Neural crest cell (in vitro differentiated cells): ENCODE results near the gene INPP4B. TPM values are rescaled to one million over a fixed set of nuclear protein-coding genes. Genes with fewer than 3 reads are reported as not detected.
A peak's percentile ranks its signal among the peaks of the same experiment; 100 is the strongest.

Source experiments
- DNase-seq: peaks from one replicate; pipeline ENCODE4 v3.0.0; 2021; ENCODE audit warnings: low read depth, mixed read lengths, low spot score
- H3K27ac Mint-ChIP-seq: one replicate; pipeline ENCODE4 v1.8.0; 2021; ENCODE audit warnings: mild to moderate bottlenecking, mixed read lengths; ENCODE audit not compliant: unreplicated experiment
- H3K27me3 Mint-ChIP-seq: 2 replicates; pipeline ENCODE4 v1.8.0; 2021; ENCODE audit warnings: low read depth, mild to moderate bottlenecking, mixed read lengths
- H3K36me3 Mint-ChIP-seq: 2 replicates; pipeline ENCODE4 v1.8.0; 2021; ENCODE audit warnings: low read depth, mild to moderate bottlenecking, mixed read lengths
- H3K4me1 Mint-ChIP-seq: 2 replicates; pipeline ENCODE4 v1.8.0; 2021; ENCODE audit warnings: mixed read lengths
- H3K4me3 Mint-ChIP-seq: one replicate; pipeline ENCODE4 v1.8.0; 2021; ENCODE audit warnings: mild to moderate bottlenecking, mixed read lengths
- H3K9me3 Mint-ChIP-seq: 2 replicates; pipeline ENCODE4 v1.8.0; 2021; ENCODE audit warnings: mixed read lengths
- total RNA-seq: library from RNA; stranded (reverse); gene quantifications from 2 replicates; pipeline ENCODE4 v1.2.1, GENCODE V29; 2021
- TF ChIP-seq, protein P1 (sequence below): fragments of 200-600 bp; sonication (generic); conservative IDR thresholded peaks from 2 replicates; pipeline ENCODE4 v1.5.0; 2021; ENCODE audit warnings: antibody characterized with exemption, mild to moderate bottlenecking

Gene INPP4B
- total RNA-seq, 1 donor from 2014 or later = 7.3 TPM

DNA sequence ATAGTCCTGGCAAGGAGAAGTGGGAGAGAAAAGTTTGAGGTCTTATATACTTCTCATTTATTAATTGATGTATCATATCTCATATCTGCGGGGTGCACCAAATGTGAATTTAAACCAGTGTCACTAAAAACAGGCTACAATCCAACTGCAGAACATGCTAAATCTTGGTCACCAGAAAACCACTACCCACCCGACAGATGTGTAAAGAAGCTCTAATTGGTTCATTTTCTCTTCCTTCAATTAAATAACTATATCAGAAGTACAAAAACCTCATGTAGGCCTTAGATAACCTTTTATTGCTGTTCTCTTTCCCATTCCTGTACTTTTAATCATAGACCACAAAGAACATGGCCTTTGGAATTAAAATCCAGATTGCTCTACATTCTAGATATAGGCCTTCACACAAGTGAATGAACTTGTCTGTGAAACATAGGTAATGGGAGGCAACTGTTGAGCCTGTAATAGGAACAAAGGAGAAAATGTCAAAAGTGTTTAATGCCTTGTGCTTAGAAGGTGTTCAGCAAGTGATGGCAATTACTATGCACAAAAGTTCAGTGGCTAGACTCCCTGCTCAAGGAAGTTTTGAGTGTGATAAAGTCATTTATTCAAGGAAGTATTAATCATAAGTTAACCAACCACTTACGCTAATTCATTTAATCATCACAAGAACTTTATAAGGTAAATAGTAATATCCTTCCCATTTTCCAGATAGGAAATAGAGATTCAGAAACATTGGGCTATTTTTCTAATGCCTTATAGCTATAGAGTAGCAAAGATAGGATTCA is 425.6 kb downstream of the INPP4B start:
- no peaks in the 10 kb centered on the region for H3K36me3 Mint-ChIP-seq
- TF ChIP-seq, protein P1, sequence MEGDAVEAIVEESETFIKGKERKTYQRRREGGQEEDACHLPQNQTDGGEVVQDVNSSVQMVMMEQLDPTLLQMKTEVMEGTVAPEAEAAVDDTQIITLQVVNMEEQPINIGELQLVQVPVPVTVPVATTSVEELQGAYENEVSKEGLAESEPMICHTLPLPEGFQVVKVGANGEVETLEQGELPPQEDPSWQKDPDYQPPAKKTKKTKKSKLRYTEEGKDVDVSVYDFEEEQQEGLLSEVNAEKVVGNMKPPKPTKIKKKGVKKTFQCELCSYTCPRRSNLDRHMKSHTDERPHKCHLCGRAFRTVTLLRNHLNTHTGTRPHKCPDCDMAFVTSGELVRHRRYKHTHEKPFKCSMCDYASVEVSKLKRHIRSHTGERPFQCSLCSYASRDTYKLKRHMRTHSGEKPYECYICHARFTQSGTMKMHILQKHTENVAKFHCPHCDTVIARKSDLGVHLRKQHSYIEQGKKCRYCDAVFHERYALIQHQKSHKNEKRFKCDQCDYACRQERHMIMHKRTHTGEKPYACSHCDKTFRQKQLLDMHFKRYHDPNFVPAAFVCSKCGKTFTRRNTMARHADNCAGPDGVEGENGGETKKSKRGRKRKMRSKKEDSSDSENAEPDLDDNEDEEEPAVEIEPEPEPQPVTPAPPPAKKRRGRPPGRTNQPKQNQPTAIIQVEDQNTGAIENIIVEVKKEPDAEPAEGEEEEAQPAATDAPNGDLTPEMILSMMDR = no peak
- no peaks in the 10 kb centered on the region for H3K27me3 Mint-ChIP-seq
- DNase-seq = no peak
- H3K27ac Mint-ChIP-seq = no peak overlapping the region
- peaks cover 2% of the 10 kb centered on the region for H3K9me3 Mint-ChIP-seq
- H3K4me1 Mint-ChIP-seq = peaks cover 8% of the 10 kb centered on the region
- no peak overlapping the region for H3K4me3 Mint-ChIP-seq

DNA sequence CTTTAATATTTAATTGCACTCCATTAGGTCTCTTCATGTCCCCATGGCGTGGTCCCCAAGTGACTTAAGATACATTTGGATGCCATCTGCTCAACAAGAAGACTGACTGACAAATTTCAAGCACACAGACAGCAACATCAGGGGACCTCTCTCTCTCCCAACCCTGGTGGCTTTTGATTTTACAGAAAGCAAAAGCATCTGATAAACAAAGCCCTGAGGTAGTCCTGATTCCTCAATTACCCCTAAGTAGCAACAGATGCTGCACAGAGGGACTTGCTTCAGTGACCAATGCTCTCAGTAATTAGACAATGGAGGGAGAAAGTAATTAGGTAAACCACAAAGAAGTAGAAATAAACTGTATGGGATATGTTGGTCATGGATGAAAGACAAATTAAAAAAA is 426.4 kb downstream of the INPP4B start:
- H3K4me3 Mint-ChIP-seq = no peak overlapping the region
- peaks cover 11% of the 10 kb centered on the region for H3K4me1 Mint-ChIP-seq
- H3K9me3 Mint-ChIP-seq = peaks cover 4% of the 10 kb centered on the region
- H3K27ac Mint-ChIP-seq = no peak overlapping the region
- no peaks in the 10 kb centered on the region for H3K27me3 Mint-ChIP-seq
- no peaks in the 10 kb centered on the region for H3K36me3 Mint-ChIP-seq
- TF ChIP-seq, protein P1 = no peak
- no peak for DNase-seq

DNA sequence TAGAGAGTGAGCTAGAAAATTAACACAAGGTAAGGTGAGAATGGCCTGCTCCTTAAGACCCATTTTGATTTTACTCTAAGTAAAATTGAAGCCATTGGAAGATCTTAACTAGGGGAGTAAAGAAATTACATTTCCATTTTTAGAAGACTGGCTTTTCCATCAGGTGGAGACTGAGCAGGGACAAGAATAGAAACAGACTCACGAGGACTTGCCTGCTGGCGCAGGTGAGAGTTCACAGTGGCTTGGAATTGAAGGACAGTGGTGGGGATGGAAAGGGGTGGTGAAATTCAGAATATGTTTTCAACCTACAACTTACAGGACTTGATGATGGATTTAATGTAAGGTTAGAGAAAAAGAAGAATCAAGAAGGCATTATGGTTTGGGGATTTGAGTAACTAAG is 427.4 kb downstream of the INPP4B start:
- no peak overlapping the region for H3K4me3 Mint-ChIP-seq
- peaks cover 5% of the 10 kb centered on the region for H3K9me3 Mint-ChIP-seq
- TF ChIP-seq, protein P1 = no peak
- H3K27ac Mint-ChIP-seq = no peak overlapping the region
- H3K27me3 Mint-ChIP-seq = no peaks in the 10 kb centered on the region
- peaks cover 20% of the 10 kb centered on the region for H3K4me1 Mint-ChIP-seq
- H3K36me3 Mint-ChIP-seq = no peaks in the 10 kb centered on the region
- no peak for DNase-seq

DNA sequence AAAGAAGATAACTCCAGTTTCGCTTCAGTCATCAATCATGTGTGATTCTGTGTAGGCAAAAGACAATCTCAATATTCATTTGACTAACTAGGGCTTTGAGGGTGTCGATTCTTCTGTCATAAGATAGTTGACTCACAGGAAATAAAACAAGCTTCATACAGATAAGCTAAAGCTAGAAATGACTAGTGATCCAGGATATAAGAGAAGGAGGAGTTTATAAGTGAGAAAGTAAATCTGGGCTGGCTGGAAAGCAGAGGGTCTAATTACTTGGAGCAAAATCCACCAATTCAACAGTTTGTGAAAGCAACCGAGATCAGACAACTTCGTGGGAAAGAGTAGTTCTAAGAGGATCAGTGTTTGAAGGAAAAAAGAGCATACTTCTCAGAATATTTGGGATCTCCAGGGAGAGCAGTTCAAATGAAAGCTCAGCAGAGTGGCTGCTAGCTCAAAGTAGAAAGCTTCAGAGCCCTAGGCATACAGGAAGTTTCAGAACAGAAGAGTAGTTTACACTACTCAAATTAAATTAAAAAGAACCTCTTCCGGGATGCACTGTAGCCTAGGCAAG is 429.3 kb downstream of the INPP4B start:
- Mint-ChIP-seq H3K4me1 (peaks cover 22% of the 10 kb centered on the region), H3K27ac (peak overlapping the region; percentile 14), H3K27me3 (no peaks in the 10 kb centered on the region), H3K4me3 (no peak overlapping the region), H3K36me3 (no peaks in the 10 kb centered on the region), H3K9me3 (peaks cover 5% of the 10 kb centered on the region)
- no peak for DNase-seq
- TF ChIP-seq, protein P1 = no peak

DNA sequence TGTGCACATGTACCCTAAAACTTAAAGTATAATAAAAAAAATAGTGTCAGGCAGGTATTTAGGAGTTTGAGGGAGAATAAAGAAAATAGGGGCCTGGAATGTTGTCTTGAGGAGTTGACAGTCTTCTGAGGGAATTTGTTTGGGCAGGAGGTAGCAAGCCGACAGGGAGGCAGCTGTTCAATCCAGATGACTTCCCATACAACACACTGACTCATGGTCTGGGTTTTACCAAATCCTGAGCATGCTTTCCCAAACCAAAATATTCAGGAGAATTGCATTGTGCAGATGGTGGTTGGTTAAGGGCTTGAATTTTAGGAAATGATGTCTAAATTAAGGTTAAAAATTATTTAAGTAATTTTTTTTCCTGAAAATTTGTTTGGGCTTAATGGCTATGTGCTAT is 430.0 kb downstream of the INPP4B start:
- no peak for DNase-seq
- peaks cover 5% of the 10 kb centered on the region for H3K9me3 Mint-ChIP-seq
- H3K27ac Mint-ChIP-seq = no peak overlapping the region
- peaks cover 22% of the 10 kb centered on the region for H3K4me1 Mint-ChIP-seq
- no peak overlapping the region for H3K4me3 Mint-ChIP-seq
- H3K27me3 Mint-ChIP-seq = no peaks in the 10 kb centered on the region
- no peaks in the 10 kb centered on the region for H3K36me3 Mint-ChIP-seq
- TF ChIP-seq, protein P1 = no peak
